ENCODE data around the gene SLC30A4.

DNA sequence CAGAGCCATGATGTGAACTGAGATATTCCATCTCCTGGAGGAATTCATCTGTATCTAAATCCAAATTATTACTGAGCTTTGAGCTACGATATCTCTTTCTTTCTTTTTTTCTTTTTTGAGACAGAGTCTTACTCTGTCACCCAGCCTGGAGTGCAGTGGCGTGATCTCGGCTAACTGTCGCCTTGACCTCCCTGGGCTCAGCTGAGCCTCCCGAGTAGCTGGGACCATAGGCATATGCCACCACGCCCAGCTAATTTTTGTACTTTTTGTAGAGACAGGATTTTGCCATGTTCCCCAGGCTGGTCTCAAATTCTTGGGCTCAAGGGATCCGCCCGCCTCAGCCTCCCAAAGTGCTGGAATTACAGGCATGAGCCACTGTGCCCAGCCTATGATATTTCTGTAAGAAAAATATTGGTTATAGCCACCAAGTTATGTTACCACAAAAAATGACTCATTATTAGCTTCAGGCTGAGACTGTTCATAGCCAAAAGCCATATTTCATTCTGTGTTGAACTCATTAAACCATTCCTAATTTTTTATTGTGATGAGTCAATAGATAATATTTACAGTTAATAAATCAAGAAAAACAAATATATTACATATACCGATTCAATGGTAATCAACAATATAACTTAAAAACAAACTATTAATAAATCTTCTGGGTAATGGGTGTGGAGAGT is 27.1 kb upstream of the SLC30A4 start:
- TF ChIP-seq, protein P1, sequence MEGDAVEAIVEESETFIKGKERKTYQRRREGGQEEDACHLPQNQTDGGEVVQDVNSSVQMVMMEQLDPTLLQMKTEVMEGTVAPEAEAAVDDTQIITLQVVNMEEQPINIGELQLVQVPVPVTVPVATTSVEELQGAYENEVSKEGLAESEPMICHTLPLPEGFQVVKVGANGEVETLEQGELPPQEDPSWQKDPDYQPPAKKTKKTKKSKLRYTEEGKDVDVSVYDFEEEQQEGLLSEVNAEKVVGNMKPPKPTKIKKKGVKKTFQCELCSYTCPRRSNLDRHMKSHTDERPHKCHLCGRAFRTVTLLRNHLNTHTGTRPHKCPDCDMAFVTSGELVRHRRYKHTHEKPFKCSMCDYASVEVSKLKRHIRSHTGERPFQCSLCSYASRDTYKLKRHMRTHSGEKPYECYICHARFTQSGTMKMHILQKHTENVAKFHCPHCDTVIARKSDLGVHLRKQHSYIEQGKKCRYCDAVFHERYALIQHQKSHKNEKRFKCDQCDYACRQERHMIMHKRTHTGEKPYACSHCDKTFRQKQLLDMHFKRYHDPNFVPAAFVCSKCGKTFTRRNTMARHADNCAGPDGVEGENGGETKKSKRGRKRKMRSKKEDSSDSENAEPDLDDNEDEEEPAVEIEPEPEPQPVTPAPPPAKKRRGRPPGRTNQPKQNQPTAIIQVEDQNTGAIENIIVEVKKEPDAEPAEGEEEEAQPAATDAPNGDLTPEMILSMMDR (conservative IDR thresholded peaks at IDR 0.05): no peak
- no peak for TF ChIP-seq ZFX (IDR thresholded peaks at IDR 0.05)

Measured in C4-2B (cell line).